Neuronal stem cell (in vitro differentiated cells): ENCODE data around the gene CROCC.
A peak's percentile ranks its signal among the peaks of the same experiment; 100 is the strongest.
"Not testable (repeated sequence)": the region's sequence is repeated elsewhere in the genome, so short reads cannot be mapped to it uniquely, and the experiment has no call there.

Experiments used
- DNase-seq: peaks from one replicate; pipeline ENCODE4 v3.0.0-alpha.2; 2013; ENCODE audit warnings: low spot score
- H2AFZ ChIP-seq: one replicate; pipeline ENCODE4 v1.6.1; 2013; ENCODE audit warnings: mild to moderate bottlenecking, low read length, inconsistent platforms
- H2AK5ac ChIP-seq: 2 replicates; pipeline ENCODE4 v1.6.1; 2013; ENCODE audit warnings: low read depth, mild to moderate bottlenecking, inconsistent platforms, low read length, moderate library complexity, mixed read lengths
- H2BK120ac ChIP-seq: 2 replicates; pipeline ENCODE4 v1.6.1; 2013; ENCODE audit warnings: low read depth, mild to moderate bottlenecking, inconsistent platforms, low read length, moderate library complexity, mixed read lengths
- H2BK12ac ChIP-seq: one replicate; pipeline ENCODE4 v1.6.1; 2013; ENCODE audit warnings: low read length, inconsistent platforms
- H2BK15ac ChIP-seq: 2 replicates; pipeline ENCODE4 v1.6.1; 2013; ENCODE audit warnings: mild to moderate bottlenecking, low read length, inconsistent platforms, mixed read lengths
- H2BK5ac ChIP-seq: one replicate; pipeline ENCODE4 v1.6.1; 2013; ENCODE audit warnings: inconsistent platforms, mild to moderate bottlenecking, low read length, moderate library complexity
- H3K14ac ChIP-seq: one replicate; pipeline ENCODE4 v1.6.1; 2013; ENCODE audit warnings: low read length, inconsistent platforms
- H3K18ac ChIP-seq: 2 replicates; pipeline ENCODE4 v1.6.1; 2013; ENCODE audit warnings: low read length, inconsistent platforms
- H3K23ac ChIP-seq: 2 replicates; pipeline ENCODE4 v1.6.1; 2013; ENCODE audit warnings: low read depth, mild to moderate bottlenecking, mixed read lengths, low read length, inconsistent platforms; ENCODE audit not compliant: poor library complexity
- H3K27ac ChIP-seq: replicated peaks from 3 replicates; pipeline ENCODE4 v1.5.1; 2013; ENCODE audit warnings: low read length, inconsistent platforms
- H3K27me3 ChIP-seq, 3 experiments: 2 replicates each; pipeline ENCODE4 v1.6.1; 2013; ENCODE audit warnings: low read length in 3 of 3, mild to moderate bottlenecking in 2 of 3, inconsistent platforms in 1 of 3, low read depth in 1 of 3, mixed read lengths in 1 of 3, moderate library complexity in 1 of 3; ENCODE audit not compliant: control insufficient read depth in 3 of 3, insufficient read depth in 3 of 3
- H3K36me3 ChIP-seq, 2 donors: replicated peaks in 1 of 2; 2 replicates each; pipeline ENCODE4 v1.6.1; 2013; ENCODE audit warnings: low read length in 2 of 2; ENCODE audit not compliant: control insufficient read depth in 2 of 2, insufficient read depth in 2 of 2
- H3K4ac ChIP-seq: 2 replicates; pipeline ENCODE4 v1.6.1; 2013; ENCODE audit warnings: inconsistent platforms, mild to moderate bottlenecking, low read length, moderate library complexity
- H3K4me1 ChIP-seq, 2 donors: 1 replicate in 1 of 2; 2 replicates in 1 of 2; pipeline ENCODE4 v1.6.1; 2013; ENCODE audit warnings: low read length in 2 of 2, low read depth in 1 of 2; ENCODE audit not compliant: control insufficient read depth in 2 of 2, insufficient read depth in 1 of 2
- H3K4me2 ChIP-seq: one replicate; pipeline ENCODE4 v1.6.1; 2013; ENCODE audit warnings: mild to moderate bottlenecking, low read length, inconsistent platforms; ENCODE audit not compliant: insufficient read depth, poor library complexity, severe bottlenecking
- H3K4me3 ChIP-seq, 2 donors: 2 replicates each; pipeline ENCODE4 v1.5.1; 2013; ENCODE audit warnings: low read length in 2 of 2, mild to moderate bottlenecking in 2 of 2, inconsistent platforms in 1 of 2, moderate library complexity in 1 of 2
- H3K79me1 ChIP-seq: one replicate; pipeline ENCODE4 v1.6.1; 2013; ENCODE audit warnings: low read depth, mild to moderate bottlenecking, inconsistent platforms, low read length, moderate library complexity
- H3K9ac ChIP-seq: one replicate; pipeline ENCODE4 v1.6.1; 2013; ENCODE audit warnings: mild to moderate bottlenecking, low read depth, low read length, inconsistent platforms; ENCODE audit not compliant: poor library complexity
- H3K9me3 ChIP-seq, 2 donors: replicated peaks in 1 of 2; 2 replicates each; pipeline versions ENCODE3 to v1.6.1; 2013; ENCODE audit warnings: low read length in 2 of 2, mild to moderate bottlenecking in 2 of 2, inconsistent platforms in 1 of 2, low read depth in 1 of 2, mixed read lengths in 1 of 2, moderate library complexity in 1 of 2; ENCODE audit not compliant: control insufficient read depth in 2 of 2, insufficient read depth in 1 of 2
- H4K8ac ChIP-seq: one replicate; pipeline ENCODE4 v1.6.1; 2013; ENCODE audit warnings: low read depth, mild to moderate bottlenecking, inconsistent platforms, low read length, moderate library complexity
- H4K91ac ChIP-seq: one replicate; pipeline ENCODE4 v1.6.1; 2013; ENCODE audit warnings: low read length, low read depth, mild to moderate bottlenecking, inconsistent platforms; ENCODE audit not compliant: poor library complexity
- WGBS, 2 donors: extraction: QIAGEN DNeasy Blood & Tissue Kit; methylation state at CpG; one replicate each; pipeline ENCODE4 v1.1.7; 2013; ENCODE audit warnings: missing lambda C conversion rate in 2 of 2, mixed read lengths in 1 of 2; ENCODE audit not compliant: insufficient read length in 2 of 2, insufficient replicate concordance in 1 of 2; ENCODE audit errors: extremely low coverage in 2 of 2; 5-methylcytosine and 5-hydroxymethylcytosine counted together

Gene CROCC

GRCh38 chr1:16916036-16916880 is 5.5 kb upstream of the CROCC start:
- H3K36me3 ChIP-seq, H3K79me1 ChIP-seq, H3K4ac ChIP-seq, H3K14ac ChIP-seq, H3K27ac ChIP-seq, H3K9me3 ChIP-seq, H3K9ac ChIP-seq, H3K18ac ChIP-seq, H3K4me1 ChIP-seq, H2AFZ ChIP-seq, H3K27me3 ChIP-seq, H2BK5ac ChIP-seq, DNase-seq, H4K8ac ChIP-seq, H3K4me2 ChIP-seq, H4K91ac ChIP-seq, H2BK15ac ChIP-seq, H2BK120ac ChIP-seq, H2BK12ac ChIP-seq, H3K23ac ChIP-seq, H2AK5ac ChIP-seq, H3K4me3 ChIP-seq: not testable (repeated sequence)
- no CpG with 5 or more reads among the region's 10 CpGs for WGBS, 2 donors

DNA sequence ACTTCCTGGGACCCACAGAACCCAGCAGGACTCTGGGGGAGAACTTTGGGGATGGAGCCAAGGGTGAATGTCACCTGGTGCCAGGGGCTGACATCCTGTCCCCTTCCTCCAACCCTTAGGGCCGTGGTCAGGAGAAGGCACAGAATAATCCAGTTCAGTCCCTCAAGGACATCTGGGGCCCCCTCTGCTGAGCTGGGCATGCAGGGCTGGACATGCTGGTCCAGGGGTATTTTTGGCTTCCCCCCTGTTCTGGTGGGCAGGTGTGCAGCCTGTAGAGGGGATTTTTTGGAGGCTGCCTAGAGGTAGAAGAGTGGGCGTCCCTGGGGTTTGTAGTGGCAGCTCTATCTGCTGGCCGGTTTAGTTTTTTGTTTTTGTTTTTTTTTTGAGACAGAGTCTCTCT is 3.4 kb upstream of the CROCC start:
- DNase-seq = no peak
- no CpG with 5 or more reads among the region's 3 CpGs for WGBS, 2 donors
- H3K18ac ChIP-seq = no peak overlapping the region
- H4K8ac ChIP-seq = no peak overlapping the region
- no peak overlapping the region for H2AFZ ChIP-seq
- no peaks in the 10 kb centered on the region for H3K9me3 ChIP-seq
- H2BK120ac ChIP-seq = no peak overlapping the region
- no peak overlapping the region for H2BK5ac ChIP-seq
- no peak overlapping the region for H3K4me3 ChIP-seq
- H3K4me2 ChIP-seq = no peak overlapping the region
- peaks cover 13% of the 10 kb centered on the region for H3K79me1 ChIP-seq
- no peak overlapping the region for H3K23ac ChIP-seq
- peaks cover 10 to 23% of the 10 kb centered on the region in 2 donors for H3K4me1 ChIP-seq
- H3K4ac ChIP-seq = no peak overlapping the region
- no peak overlapping the region for H2BK12ac ChIP-seq
- no peak overlapping the region for H3K9ac ChIP-seq
- H3K14ac ChIP-seq = no peak overlapping the region
- no peaks in the 10 kb centered on the region for H3K27me3 ChIP-seq
- H4K91ac ChIP-seq = no peak overlapping the region
- H2AK5ac ChIP-seq = no peak overlapping the region
- no peak overlapping the region for H2BK15ac ChIP-seq
- no peaks in the 10 kb centered on the region for H3K36me3 ChIP-seq
- H3K27ac ChIP-seq = no peak overlapping the region

DNA sequence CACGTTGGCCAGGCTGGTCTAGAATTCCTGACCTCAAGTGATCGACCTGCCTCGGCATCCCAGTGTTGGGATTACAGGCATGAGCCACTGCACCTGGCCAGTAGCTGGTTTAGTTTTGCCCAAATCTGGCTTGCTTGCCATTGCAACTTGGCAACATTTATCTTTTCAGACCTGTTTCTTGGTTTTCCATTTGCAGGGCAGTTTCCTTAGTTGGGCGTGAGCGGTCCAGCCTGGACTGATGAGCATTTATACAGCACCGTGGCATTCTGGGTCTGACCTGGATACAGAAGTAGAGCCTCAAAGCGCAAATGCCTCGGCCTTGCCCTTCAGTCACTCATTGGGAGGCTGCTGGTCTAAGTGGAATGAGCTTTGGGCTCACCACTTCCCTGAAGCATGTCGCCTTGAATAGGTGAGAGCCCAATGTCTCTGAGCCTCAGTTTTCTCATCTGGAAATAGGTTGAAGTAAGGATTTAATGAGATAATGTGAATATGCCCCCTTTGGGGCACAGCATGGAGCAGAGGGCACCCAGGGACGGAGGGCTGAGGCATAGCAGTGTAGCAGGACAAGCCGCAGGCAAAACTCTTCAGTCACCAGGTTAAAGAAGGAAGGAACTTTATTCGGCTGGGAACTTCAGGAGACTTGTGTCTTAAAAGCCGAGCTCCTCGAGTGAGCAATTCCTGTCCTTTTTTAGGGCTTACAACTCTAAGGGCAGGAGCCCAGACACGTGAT is 2.6 kb upstream of the CROCC start:
- not testable (repeated sequence) for H2BK5ac ChIP-seq, H3K4me3 ChIP-seq, H3K4me2 ChIP-seq, H3K36me3 ChIP-seq, H3K27ac ChIP-seq, H3K14ac ChIP-seq, H2AFZ ChIP-seq, H3K4ac ChIP-seq, H3K27me3 ChIP-seq, H2BK120ac ChIP-seq, H2BK12ac ChIP-seq, H3K9me3 ChIP-seq, H4K8ac ChIP-seq, H3K18ac ChIP-seq, H2BK15ac ChIP-seq, DNase-seq, H4K91ac ChIP-seq, H3K23ac ChIP-seq, H3K9ac ChIP-seq, H2AK5ac ChIP-seq
- WGBS, 2 donors = no CpG with 5 or more reads among the region's 15 CpGs
- H3K79me1 ChIP-seq = peaks cover 14% of the 10 kb centered on the region
- peaks cover 7 to 23% of the 10 kb centered on the region in 2 donors for H3K4me1 ChIP-seq

DNA sequence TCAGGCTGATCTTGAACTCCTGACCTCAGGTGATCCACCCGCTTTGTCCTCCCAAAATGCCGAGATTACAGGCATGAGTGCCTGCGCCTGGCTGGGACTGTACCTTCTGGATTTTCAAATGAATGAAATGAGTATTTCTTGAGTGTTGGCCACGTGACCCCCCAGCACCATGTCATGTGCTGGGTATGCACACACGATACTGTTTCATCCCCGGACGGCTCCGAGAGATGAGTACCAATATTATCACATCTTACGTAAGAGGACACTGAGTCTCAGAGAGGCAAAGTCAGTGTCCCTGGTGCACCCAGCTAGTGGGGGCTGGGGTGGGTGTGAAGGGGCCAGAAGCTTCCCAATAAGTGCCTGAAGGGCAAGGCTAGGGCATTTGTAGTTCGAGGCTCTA is 780 bp upstream of the CROCC start:
- H3K4ac ChIP-seq = no peak overlapping the region
- H2AFZ ChIP-seq = peak overlapping the region; percentile 85
- no peak overlapping the region for H2BK5ac ChIP-seq
- no peak overlapping the region for H3K23ac ChIP-seq
- H2BK120ac ChIP-seq = no peak overlapping the region
- H4K8ac ChIP-seq = peak overlapping the region; percentile 48
- peak overlapping the region; percentile 67 for H2BK15ac ChIP-seq
- H3K4me3 ChIP-seq = no peak overlapping the region
- no peaks in the 10 kb centered on the region for H3K9me3 ChIP-seq
- H3K14ac ChIP-seq = no peak overlapping the region
- H3K27ac ChIP-seq = peak overlapping the region; percentile 85
- H2BK12ac ChIP-seq = no peak overlapping the region
- peak overlapping the region; percentile 95 for H3K18ac ChIP-seq
- H3K4me1 ChIP-seq = peaks cover 15 to 27% of the 10 kb centered on the region in 2 donors
- H4K91ac ChIP-seq = no peak overlapping the region
- H3K4me2 ChIP-seq = peak overlapping the region; percentile 31
- peak overlapping the region; percentile 99 for H2AK5ac ChIP-seq
- no CpG with 5 or more reads among the region's 10 CpGs for WGBS, 2 donors
- no peak overlapping the region for H3K9ac ChIP-seq
- no peaks in the 10 kb centered on the region for H3K27me3 ChIP-seq
- DNase-seq = no peak
- H3K36me3 ChIP-seq = no peaks in the 10 kb centered on the region
- peaks cover 23% of the 10 kb centered on the region for H3K79me1 ChIP-seq
